NCI-H1436 treated with DMSO at 0.1 percent for 48 hours (cell line): ENCODE results near the gene FBRS.
"Not testable (repeated sequence)": the region's sequence is repeated elsewhere in the genome, so short reads cannot be mapped to it uniquely, and the experiment has no call there.

Experiments used
- DNase-seq: peaks from one replicate; lab custom pipeline; 2025; lab: John Stamatoyannopoulos, UW

FBRS gene

GRCh38 chr16:30657866-30658730 is at the start of gene FBRS:
Gene FBRS, plus strand, starts transcription at chr16:30658431. Its CDS starts 1,088 bp downstream, at chr16:30659519.
- DNase-seq, result peak; percentile 99

- DNase-seq, result no peak
Measured at GRCh38 chr16:30609002-30609925, 49.0 kb upstream of the FBRS start.

- peak; percentile 76 for DNase-seq
Measured at GRCh38 chr16:30609926-30610839, 48.0 kb upstream of the FBRS start, which contains the start of gene ZNF689. Gene ZNF689, minus strand, starts transcription at chr16:30610389. Its CDS starts 348 bp downstream, at chr16:30610041.

DNA sequence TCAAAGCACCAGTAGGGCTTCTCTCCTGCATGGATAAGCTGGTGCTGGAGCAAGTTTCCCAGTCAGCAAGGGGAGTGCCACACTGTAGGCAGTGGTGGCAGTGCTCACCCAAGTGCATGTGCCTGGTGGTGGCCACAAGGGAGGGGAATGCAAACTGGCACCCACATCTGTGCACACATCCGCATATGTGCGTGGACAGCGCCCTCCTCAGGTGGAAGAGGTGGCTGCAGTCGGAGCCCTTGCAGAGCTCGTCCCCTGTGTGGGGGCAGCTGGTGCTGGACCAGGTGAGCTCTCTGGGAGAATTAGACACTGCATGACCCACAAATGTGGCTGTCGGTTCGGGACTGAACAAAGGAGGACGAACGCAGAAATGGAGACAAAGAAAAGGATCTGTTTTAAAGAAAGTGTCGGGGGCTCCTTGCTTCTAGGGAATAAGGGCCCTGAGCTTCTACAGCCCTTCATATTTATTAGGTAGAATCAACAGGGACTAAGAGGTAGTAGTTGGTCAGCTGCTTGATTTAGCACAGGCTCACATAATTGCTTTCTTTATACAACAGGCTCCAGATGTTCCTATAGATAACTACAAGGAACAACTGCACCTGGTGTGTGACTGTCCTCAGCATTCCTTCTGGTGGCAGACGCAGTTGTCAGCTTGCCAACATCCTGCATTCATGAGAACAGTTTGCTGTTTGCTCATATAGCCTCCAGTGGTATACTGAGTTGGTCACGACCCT is 42.7 kb upstream of the FBRS start:
- no peak for DNase-seq

DNA sequence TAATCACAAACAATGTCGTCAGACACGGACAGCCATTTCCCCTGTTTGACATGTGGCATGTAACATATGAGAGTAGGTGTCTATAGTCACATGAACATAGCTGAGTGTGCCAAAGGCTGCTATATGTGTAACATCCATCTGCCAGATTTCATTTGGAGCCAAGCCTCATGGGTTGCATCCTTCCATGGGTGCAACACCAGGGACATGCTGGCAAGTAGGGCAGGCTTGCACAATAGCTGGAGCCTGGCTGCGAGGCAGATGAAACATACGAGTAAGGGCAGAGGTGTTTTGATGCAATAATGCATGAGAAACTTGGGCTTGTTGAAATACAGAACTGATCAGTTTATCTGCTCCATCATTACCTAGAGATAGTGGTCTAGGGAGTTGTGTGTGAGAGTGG is 39.0 kb upstream of the FBRS start:
- DNase-seq, result no peak

DNA sequence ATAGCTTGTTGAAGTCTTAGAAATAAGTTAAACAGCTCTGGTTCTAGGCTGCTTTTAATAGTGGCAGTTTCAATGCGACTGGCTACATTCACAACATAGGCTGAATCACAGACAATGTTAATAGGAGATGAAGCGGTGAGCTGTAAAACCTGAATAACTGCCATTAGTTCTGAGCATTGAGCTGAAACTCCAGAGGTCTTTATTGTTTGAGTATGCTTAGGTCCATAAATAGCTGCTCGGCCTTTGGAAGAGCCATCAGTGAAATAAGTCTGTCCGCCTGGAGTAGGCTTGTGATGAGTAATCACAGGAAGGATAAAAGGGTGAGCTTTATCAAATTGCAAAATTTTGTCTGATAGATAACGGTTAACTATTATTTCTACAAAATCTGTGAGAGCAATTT is 38.6 kb upstream of the FBRS start:
- no peak for DNase-seq

GRCh38 chr16:30620169-30620568 is 38.1 kb upstream of the FBRS start:
- no peak for DNase-seq

DNA sequence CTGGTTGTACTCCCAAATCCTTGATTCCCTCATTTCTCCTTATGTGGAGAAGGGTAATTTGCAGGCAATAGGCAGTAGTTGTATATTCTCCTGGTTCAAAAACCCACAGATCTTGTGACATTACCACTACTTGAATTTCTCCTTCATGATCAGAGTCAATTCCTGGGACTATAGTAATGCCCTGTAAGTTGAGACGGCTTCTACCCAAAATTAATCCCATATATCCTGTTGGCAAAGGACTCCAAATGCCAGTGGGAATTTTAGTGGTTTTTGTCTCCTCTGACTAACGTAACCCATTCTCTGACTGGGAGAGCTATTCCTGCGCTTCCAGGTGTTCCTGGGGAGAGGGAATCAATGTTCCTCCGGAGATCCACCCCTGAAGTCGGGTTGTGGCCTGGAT is 36.5 kb upstream of the FBRS start:
- DNase-seq, result no peak

DNA sequence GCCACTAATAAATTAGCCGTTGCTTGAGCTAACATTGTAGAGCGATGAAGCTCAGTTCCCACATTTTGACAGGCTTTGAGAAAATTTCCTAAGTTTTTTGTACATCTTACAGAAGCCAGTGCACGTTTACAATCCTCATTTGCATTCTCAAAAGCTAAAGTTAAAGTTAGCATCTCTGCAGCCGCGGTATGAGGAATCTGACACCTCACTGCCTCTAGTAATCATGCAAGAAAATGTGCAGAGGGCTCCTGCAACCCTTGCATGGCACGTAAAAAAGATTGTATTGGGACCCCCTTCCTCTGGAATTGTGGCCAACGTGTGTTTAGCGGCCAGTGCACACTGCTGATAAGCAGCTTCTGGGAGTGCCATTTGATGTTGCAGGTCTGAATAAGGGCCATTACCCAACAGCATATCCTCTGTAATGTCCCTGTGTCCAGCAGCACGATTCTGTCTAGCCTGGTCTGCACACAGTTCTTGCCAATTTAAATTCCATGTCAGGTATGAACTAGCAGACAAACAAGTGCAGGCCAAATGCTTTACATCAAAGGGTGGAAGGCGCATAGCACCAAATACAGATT is 35.7 kb upstream of the FBRS start:
- no peak for DNase-seq

GRCh38 chr16:30623536-30624283 is 34.5 kb upstream of the FBRS start:
- DNase-seq, result no peak

DNA sequence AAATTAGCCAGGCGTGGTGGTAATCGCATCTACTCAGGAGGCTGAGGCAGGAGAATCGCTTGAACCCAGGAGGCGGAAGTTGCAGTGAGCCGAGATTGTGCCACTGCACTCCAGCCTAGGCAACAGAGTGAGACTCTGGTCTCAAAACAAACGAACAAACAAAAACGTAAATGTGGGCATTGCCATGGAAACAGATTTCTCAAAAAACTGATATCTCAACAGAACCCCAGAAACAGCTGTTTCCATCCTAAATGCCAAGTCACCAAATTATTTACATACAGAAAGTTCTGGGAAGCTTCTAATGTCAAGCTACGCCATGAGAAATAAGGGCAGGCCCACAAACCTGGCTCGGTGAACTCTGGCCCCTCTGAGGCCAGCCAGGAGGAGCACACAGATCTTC is 32.0 kb upstream of the FBRS start:
- no peak for DNase-seq

- peak; percentile 12 for DNase-seq
Measured at GRCh38 chr16:30628628-30629540, 29.3 kb upstream of the FBRS start.

DNA sequence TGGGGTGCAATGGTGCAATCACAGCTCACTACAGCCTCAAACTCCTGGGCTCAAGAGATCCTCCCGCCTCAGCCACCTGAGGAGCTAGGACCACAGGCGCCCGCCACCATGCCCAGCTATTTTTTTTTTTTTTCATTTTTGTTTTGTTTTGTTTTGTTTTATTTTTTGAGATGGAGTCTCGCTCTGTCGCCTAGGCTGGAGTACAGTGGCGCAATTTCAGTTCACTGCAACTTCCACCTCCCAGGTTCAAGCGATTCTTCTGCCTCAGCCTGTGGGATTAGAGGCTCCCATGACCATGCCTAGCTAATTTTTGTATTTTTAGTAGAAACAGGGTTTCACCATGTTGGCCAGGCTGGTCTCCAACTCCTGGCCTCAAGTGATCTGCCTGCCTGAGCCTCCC is 25.8 kb upstream of the FBRS start:
- not testable (repeated sequence) for DNase-seq

DNA sequence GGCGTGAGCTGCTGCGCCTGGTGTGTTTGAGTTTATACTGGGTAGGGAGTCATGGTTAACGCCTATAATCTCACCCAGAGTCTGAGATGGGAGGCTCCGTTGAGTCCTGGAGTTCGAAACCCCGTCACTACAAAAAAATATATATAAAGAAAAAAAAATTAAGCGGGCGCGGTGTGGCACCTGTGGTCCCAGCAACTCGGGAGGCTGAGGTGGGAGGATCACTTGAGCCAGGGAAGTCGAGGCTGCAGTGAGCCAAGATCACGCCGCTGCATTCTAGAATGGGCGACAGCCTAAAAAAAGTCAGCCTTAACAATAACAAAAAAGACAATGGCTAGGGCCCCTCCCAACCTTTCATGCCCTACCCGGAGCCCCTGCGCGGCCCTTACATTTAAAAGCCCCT is 24.7 kb upstream of the FBRS start:
- DNase-seq, result no peak

DNA sequence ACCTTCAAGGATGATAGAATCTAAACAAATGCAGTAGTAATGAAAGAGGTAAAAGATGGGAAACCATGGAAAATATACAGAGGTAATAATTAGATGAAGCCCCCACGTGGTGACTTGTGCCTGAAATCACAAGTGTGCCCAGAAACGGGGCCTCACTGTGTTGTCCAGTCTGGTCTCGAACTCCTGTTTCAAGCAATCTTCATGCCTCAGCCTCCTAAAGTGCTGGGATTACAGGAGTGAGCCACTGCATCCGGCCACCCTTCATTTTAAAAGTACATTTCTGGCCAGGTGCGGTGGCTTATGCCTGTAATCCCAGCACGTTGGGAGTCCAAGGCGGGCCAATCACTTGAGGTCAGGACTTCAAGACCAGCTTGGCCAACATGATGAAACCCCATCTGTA is 21.6 kb upstream of the FBRS start:
- DNase-seq, result no peak

- DNase-seq, result not testable (repeated sequence)
Measured at GRCh38 chr16:30637139-30637538, 21.1 kb upstream of the FBRS start.

DNA sequence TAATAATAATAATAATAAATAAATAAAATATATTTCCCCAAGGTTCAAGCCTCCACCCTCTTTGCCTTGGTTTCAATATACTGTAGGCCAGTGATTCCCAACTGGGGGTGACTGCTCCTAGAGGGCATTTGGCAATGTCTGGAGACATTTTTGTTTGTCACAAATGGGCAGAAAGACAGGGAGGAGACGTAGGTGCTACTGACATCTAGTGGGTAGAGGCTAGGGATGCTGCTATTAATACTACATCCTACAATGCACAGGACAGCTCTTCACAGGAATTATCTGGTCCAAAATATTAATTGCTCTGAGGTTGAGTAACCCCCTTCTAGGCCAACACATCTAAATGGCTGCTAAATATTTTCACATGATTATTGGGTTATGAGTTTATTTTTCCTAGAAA is 20.3 kb upstream of the FBRS start:
- DNase-seq, result peak; percentile 12

DNA sequence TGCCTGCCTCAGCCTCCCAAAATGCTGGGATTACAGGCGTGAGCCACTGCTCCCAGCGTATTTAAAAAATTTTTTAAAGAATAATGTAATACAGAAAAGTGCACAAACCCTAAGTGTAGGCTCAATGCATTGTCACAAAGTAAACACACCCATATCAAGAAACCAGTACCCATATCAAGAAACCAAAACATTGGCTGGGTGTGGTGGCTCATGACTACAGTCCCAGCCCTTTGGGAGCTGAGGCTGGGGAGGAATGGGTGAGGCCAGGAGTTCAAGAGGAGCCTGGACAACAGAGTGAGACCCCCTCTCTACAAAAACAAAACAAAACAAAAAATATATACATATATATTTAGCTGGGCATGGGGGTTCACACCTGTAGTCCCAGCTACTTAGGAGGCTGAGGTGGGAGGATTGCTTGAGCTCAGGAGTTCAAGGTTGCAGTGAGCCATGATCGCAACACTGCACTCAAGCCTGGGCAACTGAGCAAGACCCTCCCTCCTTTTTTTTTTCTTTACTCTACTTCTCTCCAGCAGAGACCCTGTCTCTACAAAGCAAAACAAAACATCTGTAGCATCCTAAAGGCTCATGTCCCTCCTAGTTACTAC is 16.8 kb upstream of the FBRS start:
- no peak for DNase-seq
